Stimulated activated CD8-positive, alpha-beta memory T cell treated with anti-CD3 and anti-CD28 coated beads, Interleukin-12 subunit alpha, Interleukin-12 subunit beta, amount 100 ng/mL, for 24 hours (primary cell): ENCODE measurements around the gene IDI2.
"Not testable (repeated sequence)": the region's sequence is repeated elsewhere in the genome, so short reads cannot be mapped to it uniquely, and the experiment has no call there.

Experiments used
- DNase-seq: peaks from one replicate; pipeline ENCODE4 v3.0.0-alpha.2; 2020; ENCODE audit errors: extremely low read depth

The IDI2 gene

GRCh38 chr10:1025683-1026082 is at the start of gene IDI2:
Gene IDI2, minus strand, starts transcription at chr10:1025859. Its CDS starts 1,136 bp downstream, at chr10:1024723.
- DNase-seq, result no peak

GRCh38 chr10:1074748-1075308 is 49.2 kb upstream of the IDI2 start:
- no peak for DNase-seq

- DNase-seq, result no peak
These were observed 48.5 kb upstream of the IDI2 start for GRCh38 chr10:1074052-1074747.

- DNase-seq, result no peak
These were observed 45.3 kb upstream of the IDI2 start for GRCh38 chr10:1070919-1071318.

- DNase-seq, result no peak
These were observed 43.0 kb upstream of the IDI2 start for GRCh38 chr10:1068380-1069361.

DNA sequence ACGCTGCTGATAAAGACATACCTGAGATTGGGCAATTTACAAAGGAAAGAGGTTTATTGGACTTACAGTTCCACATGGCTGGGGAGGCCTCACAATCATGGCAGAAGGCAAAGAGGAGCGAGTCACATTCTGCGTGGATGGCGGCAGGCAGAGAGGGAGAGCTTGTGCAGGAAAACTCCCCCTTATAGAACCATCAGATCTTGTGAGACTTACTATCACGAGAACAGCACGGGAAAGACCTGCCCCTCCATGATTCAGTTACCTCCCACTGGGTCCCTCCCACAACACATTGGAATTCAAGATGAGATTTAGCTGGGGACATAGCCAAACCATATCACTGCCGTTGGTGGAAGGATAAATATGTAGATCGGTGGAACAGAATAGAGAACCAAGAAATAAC is 41.1 kb upstream of the IDI2 start:
- DNase-seq, result not testable (repeated sequence)

DNA sequence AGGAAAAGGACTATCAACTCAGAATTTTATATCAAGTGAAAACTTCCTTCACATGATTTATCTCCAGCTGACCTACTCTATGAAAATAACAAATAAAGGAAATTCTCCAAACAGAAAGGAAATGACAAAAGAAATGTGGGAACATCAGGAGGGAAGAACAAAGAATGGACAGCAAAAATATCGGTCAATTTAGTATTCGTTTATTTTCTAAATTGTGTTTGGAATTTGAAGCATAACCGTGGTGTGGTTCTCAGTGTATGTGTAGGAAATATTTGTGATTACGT is 39.2 kb upstream of the IDI2 start:
- no peak for DNase-seq

- no peak for DNase-seq
These were observed 37.7 kb upstream of the IDI2 start for GRCh38 chr10:1063232-1063865.

- no peak for DNase-seq
These were observed 36.5 kb upstream of the IDI2 start for GRCh38 chr10:1061930-1062774.

DNA sequence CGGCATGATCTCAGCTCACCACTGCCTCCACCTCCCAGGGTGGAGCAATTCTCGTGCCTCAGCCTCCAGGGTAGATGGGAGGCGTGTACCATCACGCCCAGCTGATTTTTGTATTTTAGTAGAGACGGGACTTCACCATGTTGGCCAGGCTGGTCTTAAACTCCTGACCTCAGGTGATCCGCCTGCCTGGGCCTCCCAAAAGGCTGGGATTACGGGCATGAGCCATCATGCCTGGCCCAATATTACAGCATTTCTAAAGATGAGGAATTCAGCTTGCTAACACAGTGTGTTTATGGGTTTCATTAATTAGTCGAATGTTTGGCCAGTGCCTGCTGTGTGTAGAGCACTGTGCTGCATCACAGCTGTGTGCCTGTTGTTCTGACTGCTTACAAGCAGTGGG is 34.2 kb upstream of the IDI2 start:
- no peak for DNase-seq

DNA sequence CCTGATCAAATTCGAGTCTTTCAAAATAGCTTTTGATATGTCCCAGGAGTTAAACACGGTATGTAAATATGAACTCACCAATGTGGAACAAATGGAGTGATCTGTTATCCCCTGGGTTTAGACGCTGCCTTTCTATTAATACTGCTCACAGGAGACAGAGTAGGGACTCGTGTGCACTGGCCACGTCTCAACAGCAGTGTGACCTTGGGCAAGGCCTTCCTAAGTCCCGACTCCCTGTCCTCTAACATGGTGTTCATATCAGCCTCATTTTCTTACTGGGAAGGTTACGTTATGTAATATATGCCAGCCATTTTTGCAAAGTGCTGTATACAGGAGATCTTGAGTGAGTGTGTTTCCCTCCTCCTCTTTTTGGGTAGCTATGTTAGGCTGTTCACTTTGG is 32.4 kb upstream of the IDI2 start:
- no peak for DNase-seq

DNA sequence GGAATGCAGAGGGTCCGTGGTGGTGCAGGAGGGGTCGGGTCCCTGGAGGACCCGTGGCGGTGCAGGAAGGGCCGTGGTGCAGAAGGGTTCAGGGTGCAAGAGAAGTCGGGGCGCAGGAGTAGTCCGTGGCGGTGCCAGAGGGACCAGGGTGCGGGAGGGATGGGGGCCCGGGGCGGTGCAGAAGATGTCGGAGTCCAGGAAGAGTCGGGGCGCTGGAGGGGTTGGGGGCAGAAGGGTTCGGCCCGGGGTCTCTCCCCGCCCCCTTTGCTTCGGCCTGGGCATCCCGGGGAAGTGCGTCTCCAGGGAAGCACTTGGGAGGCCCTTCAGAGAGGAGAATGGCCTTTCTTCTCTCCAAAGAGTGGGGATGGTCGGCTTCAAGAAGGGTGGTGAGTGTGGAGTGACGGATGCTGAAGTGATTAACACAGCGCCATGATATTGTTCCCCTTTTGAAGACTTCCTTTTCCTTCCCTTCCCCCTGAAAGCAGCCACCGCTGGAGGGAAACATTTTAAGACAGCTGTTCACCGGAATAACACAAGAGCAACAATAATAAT is 31.5 kb upstream of the IDI2 start:
- no peak for DNase-seq

DNA sequence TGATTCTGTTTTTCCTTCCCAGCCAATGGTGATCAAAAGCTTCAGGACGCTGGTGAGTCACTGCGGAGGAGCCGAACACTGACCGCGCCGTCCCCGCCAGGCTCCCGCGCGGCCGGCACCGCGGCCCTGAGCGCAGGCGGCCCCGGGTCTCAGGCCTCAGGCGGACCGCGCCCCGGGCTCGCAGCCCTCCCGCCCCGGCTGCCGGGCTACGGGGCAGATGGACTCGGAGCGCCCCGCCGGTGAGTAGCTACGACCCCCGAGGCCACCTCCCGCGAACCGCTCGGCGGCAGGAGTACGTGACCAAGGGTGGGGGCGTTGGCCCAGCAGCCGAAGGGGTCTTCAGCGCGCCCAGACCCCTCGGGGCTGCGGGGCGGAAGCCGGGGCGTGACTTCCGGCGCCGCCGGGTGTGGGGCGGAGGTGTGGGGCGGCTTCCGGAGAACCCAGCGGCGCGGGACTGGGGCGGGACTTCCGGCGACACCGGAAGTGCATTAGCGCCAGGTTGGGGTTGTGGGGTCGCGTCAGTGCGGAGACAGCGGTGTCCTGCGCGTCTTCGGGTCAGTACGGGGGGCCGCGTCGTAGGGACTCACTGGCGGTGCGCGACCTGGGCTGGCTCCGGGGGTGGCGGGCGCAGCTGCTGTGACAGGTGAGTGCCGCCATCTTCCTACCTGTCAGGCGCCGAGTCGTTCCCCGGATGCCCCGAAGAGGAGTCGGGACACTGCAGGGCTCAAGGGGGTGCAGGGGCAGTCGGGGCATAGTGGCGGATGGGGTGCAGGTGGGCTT is 30.9 kb upstream of the IDI2 start, which contains the start of gene WDR37:
Gene WDR37, plus strand, starts transcription at position 60 of the 780 bp plus-strand sequence. CDS start 15,771 bp downstream, outside the sequence.
- peak; percentile 76 for DNase-seq

DNA sequence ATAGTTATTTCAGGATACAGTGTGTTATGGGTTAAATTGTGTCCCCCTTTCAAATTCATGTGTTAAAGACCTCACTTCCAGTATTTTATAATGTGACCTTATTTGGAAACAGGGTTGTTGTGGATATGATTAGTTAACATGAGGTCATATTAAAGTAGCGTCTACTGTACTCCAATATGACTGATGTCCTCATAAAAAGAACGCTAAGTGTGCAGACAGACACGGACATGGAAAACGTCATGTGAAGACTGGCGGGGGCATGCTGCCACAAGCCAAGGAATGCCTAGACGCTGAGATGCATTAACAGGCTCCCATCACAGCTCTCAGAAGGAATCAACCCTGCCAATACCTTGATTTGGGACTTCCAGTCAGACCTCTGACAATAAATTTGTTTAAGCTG is 29.0 kb upstream of the IDI2 start:
- DNase-seq, result no peak

- no peak for DNase-seq
These were observed 24.9 kb upstream of the IDI2 start for GRCh38 chr10:1050554-1050953.

GRCh38 chr10:1050145-1050544 is 24.5 kb upstream of the IDI2 start:
- DNase-seq, result no peak

GRCh38 chr10:1049425-1049958 is 23.8 kb upstream of the IDI2 start:
- no peak for DNase-seq

- peak; percentile 93 for DNase-seq
These were observed 23.2 kb upstream of the IDI2 start, which contains the start of gene IDI1 for GRCh38 chr10:1048732-1049424. Gene IDI1, minus strand, starts transcription at chr10:1049119. Its CDS starts 116 bp downstream, at chr10:1049003.

DNA sequence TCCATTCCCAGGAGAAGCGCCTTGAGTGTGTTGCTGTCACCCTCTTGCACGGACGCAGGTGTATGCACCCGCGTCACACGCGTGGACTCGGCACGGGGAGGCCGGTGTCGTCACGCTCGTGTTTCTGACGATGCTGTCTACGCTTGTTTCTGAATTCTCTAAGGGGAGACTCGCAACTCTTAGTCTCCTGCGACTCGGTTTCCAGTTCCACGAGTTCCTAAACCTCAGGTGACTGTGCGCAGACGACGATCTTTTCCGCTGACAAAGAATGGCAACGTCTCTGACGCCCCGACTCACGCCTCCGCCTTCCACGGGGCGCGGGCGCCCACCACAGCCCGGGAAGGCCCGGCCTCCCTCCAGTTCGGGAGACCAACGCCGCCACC is 22.7 kb upstream of the IDI2 start:
- DNase-seq, result no peak
